ENCODE measurements around the gene CEP192. TPM values are rescaled to one million over a fixed set of nuclear protein-coding genes. Genes with fewer than 3 reads are reported as not detected.

CEP192 gene
- total and polyA plus RNA-seq, 2 of the 13 experiments (the other 11 are each of a cell fraction or from before 2014, with no cell fraction given): 15.3 to 24.7 TPM

DNA sequence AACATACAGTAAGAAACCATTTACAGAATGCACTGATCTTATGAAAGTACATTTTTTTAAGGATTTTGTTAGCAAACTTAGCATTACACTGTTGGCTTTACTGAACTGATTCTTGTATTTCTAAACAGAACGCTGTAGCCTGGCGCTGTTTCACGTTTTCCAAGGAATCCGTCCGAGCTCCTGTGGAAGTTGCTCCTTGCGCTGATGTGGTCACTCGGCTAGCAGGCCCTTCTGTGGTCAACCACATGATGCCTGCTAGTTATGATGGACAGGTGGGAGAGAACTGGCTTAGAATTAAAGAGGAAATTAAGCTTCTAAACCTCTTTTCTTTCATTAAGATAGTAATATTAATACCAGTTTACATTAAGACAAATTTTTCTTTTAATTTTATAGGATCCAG is 76.8 kb downstream of the CEP192 start:
- no peak overlapping the region for H3K4me3 ChIP-seq (replicated peaks in 1 of 3; ENCODE audit: insufficient read depth in 1 of 3, low read depth in 2 of 3, low read length in 3 of 3)
- in situ Hi-C loops (cut with HindIII; ENCODE audit: extremely low pct_ligation_motif_present, low pct_unique_long_range_greater_than_20kb): no loop called here
- POLR2A ChIA-PET: no interaction called here
- CTCF ChIA-PET (ENCODE audit: low intra/inter-chr PET ratio, low total read pairs): no interaction called here
- no peaks in the 10 kb centered on the region for H4K20me1 ChIP-seq (ENCODE audit: insufficient read depth, low read length)
- H3K4me1 ChIP-seq (ENCODE audit: insufficient read depth, low read length): peaks cover 13% of the 10 kb centered on the region
- peaks cover 12 to 58% of the 10 kb centered on the region in 2 experiments for H3K36me3 ChIP-seq (replicated peaks in 1 of 2; ENCODE audit: control insufficient read depth in 1 of 2, insufficient read depth in 2 of 2, low read length in 2 of 2)
- BruUV-seq (replicated peaks): no TSS peak
- H3K9me3 ChIP-seq (ENCODE audit: low read length): no peaks in the 10 kb centered on the region
- no peaks in the 10 kb centered on the region for H3K79me2 ChIP-seq (ENCODE audit: insufficient read depth, low read length)
- intact Hi-C loops (cut with micrococcal nuclease; ENCODE audit: unreplicated experiment): no loop called here
- FAIRE-seq (no peak), DNase-seq (ENCODE audit: low spot score) (no peak), ATAC-seq (no peak)
- no peak overlapping the region for H2AFZ ChIP-seq (ENCODE audit: low read length)
- H3K9ac ChIP-seq (ENCODE audit: insufficient read depth, low read depth, low read length): no peak overlapping the region
- TF ChIP-seq MATR3 (CRISPR knock-in tag; IDR thresholded peaks at IDR 0.05) (no peak), ZFP36L2 (CRISPR knock-in tag; IDR thresholded peaks at IDR 0.05) (no peak), ZNF777 (CRISPR knock-in tag; IDR thresholded peaks at IDR 0.05) (no peak), REPIN1 (CRISPR knock-in tag; IDR thresholded peaks at IDR 0.05; ENCODE audit: borderline replicate concordance, low read depth) (no peak), GPN1 (CRISPR knock-in tag; IDR thresholded peaks at IDR 0.05; ENCODE audit: borderline replicate concordance) (no peak), PCBP2 (optimal IDR thresholded peaks at IDR 0.05; ENCODE audit: low read depth, low read length, poor library complexity, severe bottlenecking) (no peak), ZNF230 (CRISPR knock-in tag; IDR thresholded peaks at IDR 0.05) (no peak), ZBTB14 (CRISPR knock-in tag; IDR thresholded peaks at IDR 0.05) (no peak), WIZ (CRISPR knock-in tag; IDR thresholded peaks at IDR 0.05) (no peak), ZNF644 (CRISPR knock-in tag; IDR thresholded peaks at IDR 0.05; ENCODE audit: low read depth) (no peak), ZNF382 (CRISPR knock-in tag; IDR thresholded peaks at IDR 0.05; ENCODE audit: borderline replicate concordance) (no peak)
- TF ChIP-seq, protein P1, sequence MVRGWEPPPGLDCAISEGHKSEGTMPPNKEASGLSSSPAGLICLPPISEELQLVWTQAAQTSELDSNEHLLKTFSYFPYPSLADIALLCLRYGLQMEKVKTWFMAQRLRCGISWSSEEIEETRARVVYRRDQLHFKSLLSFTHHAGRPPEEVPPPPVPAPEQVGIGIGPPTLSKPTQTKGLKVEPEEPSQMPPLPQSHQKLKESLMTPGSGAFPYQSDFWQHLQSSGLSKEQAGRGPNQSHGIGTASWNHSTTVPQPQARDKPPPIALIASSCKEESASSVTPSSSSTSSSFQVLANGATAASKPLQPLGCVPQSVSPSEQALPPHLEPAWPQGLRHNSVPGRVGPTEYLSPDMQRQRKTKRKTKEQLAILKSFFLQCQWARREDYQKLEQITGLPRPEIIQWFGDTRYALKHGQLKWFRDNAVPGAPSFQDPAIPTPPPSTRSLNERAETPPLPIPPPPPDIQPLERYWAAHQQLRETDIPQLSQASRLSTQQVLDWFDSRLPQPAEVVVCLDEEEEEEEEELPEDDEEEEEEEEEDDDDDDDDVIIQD (CRISPR knock-in tag; IDR thresholded peaks at IDR 0.05; ENCODE audit: low read depth): no peak
- H3K27me3 ChIP-seq (ENCODE audit: control insufficient read depth in 1 of 2, insufficient read depth in 2 of 2, low read length in 2 of 2): no peaks in the 10 kb centered on the region
- H3K4me2 ChIP-seq (ENCODE audit: low read depth, low read length): no peak overlapping the region
- no peak overlapping the region for H3K27ac ChIP-seq (ENCODE audit: extremely low read length, insufficient read depth, low read length)
- WGBS (ENCODE audit: low lambda C conversion rate): 98% methylated on average over 7 of the region's 7 CpGs

Measured in HepG2 (cell line).